HL-60 (cell line): ENCODE results near the gene PPP2CA.

Source experiments
- DNase-seq, 2 experiments: peaks; one replicate each; pipeline ENCODE4 v3.0.0-alpha.2; 2010 to 2020; ENCODE audit warnings: low read depth in 1 of 2, low spot score in 1 of 2
- H3K27ac ChIP-seq: fragments of 250-450 bp; sonication (Bioruptor Pico); replicated peaks from 2 replicates; pipeline ENCODE4 v1.5.1; 2020; ENCODE audit warnings: mild to moderate bottlenecking, moderate library complexity
- H3K27me3 ChIP-seq: fragments of 250-450 bp; sonication (Bioruptor Pico); 2 replicates; pipeline ENCODE4 v1.5.1; 2021; ENCODE audit warnings: mild to moderate bottlenecking, moderate library complexity; ENCODE audit not compliant: insufficient read depth, poor library complexity, severe bottlenecking
- H3K4me3 ChIP-seq: replicated peaks from 2 replicates; pipeline ENCODE4 v1.5.1; 2011; ENCODE audit warnings: mild to moderate bottlenecking, control low read depth, low read length; ENCODE audit not compliant: insufficient read depth
- CTCF ChIP-seq: IDR thresholded peaks from one replicate; pipeline ENCODE4 v1.5.1; 2011; ENCODE audit warnings: low read length, control low read depth, inconsistent platforms; ENCODE audit not compliant: insufficient read depth
- GABPA ChIP-seq: IDR thresholded peaks from 2 replicates; pipeline ENCODE4 v1.6.1; 2012; ENCODE audit warnings: low read depth
- POLR2AphosphoS5 ChIP-seq: IDR thresholded peaks from 2 replicates; pipeline ENCODE4 v1.6.1; 2012; ENCODE audit warnings: low read depth
- REST ChIP-seq: IDR thresholded peaks from 2 replicates; pipeline ENCODE4 v1.6.1; 2012; ENCODE audit warnings: low read depth; ENCODE audit not compliant: insufficient replicate concordance
- SPI1 ChIP-seq: IDR thresholded peaks from 2 replicates; pipeline ENCODE4 v1.6.1; 2012; ENCODE audit warnings: low read depth, mild to moderate bottlenecking, borderline replicate concordance

Gene PPP2CA

GRCh38 chr5:134149571-134150303 lies 76.1 kb downstream of the PPP2CA start:
- no peak for DNase-seq
- Histone ChIP-seq H3K4me3 (no peak overlapping the region), H3K27ac (no peak overlapping the region), H3K27me3 (no peaks in the 10 kb centered on the region)
- TF ChIP-seq REST = no peak
- TF ChIP-seq GABPA = no peak
- TF ChIP-seq SPI1 = no peak
- TF ChIP-seq POLR2AphosphoS5 = no peak
- no peak for TF ChIP-seq CTCF

GRCh38 chr5:134148986-134149539 lies 76.8 kb downstream of the PPP2CA start:
- DNase-seq = no peak
- no peak overlapping the region for H3K27ac ChIP-seq
- no peaks in the 10 kb centered on the region for H3K27me3 ChIP-seq
- no peak overlapping the region for H3K4me3 ChIP-seq
- TF ChIP-seq REST = no peak

GRCh38 chr5:134148316-134148715 lies 77.6 kb downstream of the PPP2CA start:
- no peak overlapping the region for H3K27ac ChIP-seq
- no peak for DNase-seq
- TF ChIP-seq CTCF = no peak
- no peak for TF ChIP-seq SPI1
- TF ChIP-seq GABPA = no peak
- no peak for TF ChIP-seq REST
- no peak for TF ChIP-seq POLR2AphosphoS5
- no peak overlapping the region for H3K4me3 ChIP-seq
- H3K27me3 ChIP-seq = no peaks in the 10 kb centered on the region
